GM12865 (cell line): ENCODE measurements around the gene ALG2.

Experiments used
- DNase-seq: peaks from one replicate; pipeline ENCODE4 v3.0.0; 2010; ENCODE audit warnings: low read depth
- H3K4me3 ChIP-seq: 2 replicates; pipeline ENCODE4 v1.5.1; 2011; ENCODE audit warnings: mild to moderate bottlenecking, low read depth, low read length, control low read depth
- TF ChIP-seq, protein P1 (sequence below): IDR thresholded peaks from 2 replicates; pipeline ENCODE4 v1.5.1; 2011; ENCODE audit warnings: low read length, control low read depth, low read depth, inconsistent platforms; ENCODE audit not compliant: insufficient read depth; ENCODE audit errors: missing control alignments

Gene ALG2

GRCh38 chr9:99226054-99226453 is 4.3 kb upstream of the ALG2 start:
- no peak for DNase-seq
- no peak overlapping the region for H3K4me3 ChIP-seq
- TF ChIP-seq, protein P1, sequence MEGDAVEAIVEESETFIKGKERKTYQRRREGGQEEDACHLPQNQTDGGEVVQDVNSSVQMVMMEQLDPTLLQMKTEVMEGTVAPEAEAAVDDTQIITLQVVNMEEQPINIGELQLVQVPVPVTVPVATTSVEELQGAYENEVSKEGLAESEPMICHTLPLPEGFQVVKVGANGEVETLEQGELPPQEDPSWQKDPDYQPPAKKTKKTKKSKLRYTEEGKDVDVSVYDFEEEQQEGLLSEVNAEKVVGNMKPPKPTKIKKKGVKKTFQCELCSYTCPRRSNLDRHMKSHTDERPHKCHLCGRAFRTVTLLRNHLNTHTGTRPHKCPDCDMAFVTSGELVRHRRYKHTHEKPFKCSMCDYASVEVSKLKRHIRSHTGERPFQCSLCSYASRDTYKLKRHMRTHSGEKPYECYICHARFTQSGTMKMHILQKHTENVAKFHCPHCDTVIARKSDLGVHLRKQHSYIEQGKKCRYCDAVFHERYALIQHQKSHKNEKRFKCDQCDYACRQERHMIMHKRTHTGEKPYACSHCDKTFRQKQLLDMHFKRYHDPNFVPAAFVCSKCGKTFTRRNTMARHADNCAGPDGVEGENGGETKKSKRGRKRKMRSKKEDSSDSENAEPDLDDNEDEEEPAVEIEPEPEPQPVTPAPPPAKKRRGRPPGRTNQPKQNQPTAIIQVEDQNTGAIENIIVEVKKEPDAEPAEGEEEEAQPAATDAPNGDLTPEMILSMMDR: no peak

- peak overlapping the region; percentile 15; the same call in 1 of the 2 replicates for H3K4me3 ChIP-seq
Measured at GRCh38 chr9:99224445-99224844, 2.7 kb upstream of the ALG2 start.

DNA sequence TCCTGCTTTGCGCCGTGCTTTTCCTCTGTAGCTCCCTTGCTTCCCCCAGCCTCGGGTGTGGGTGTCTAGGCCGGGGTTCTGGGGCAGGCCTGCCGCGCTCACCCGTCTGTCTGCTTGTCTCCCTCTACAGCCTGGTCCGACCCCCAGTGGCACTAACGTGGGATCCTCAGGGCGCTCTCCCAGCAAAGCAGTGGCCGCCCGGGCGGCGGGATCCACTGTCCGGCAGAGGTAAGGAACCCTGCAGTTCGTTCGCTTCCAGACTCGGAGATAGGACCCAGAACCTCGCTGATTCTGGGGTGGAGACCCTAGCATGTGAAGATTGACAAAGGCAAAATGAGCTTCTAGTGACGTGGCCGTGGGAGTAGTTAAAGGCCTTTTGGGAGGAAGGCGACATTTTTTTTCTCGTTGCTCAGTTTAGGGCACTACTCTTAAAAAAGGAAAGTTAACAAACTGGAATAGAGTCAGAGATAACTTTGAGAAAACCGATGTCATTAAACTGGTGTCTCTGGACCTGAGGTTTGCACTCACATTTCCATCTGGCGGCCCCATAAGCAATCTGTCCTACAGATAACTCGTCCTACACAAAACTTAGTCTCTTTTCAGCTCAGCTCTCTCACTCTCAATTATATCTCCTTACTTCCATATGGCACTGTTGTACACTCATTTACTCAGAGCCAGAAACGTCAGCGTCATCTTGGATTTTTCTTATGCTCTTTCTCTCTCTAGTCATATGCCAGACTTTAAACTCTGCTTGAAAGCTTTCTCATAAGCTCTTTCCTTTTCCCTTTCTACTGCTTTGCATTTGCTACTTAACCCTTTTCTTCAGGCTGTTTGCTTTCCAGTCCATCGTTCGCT is 901 bp upstream of the ALG2 start:
- TF ChIP-seq, protein P1: no peak
- no peak for DNase-seq
- peak overlapping the region; percentile 65 for H3K4me3 ChIP-seq

More at GRCh38 chr9:99224445-99224844, 2.7 kb upstream of the ALG2 start:
- no peak for DNase-seq
- TF ChIP-seq, protein P1: no peak

- TF ChIP-seq, protein P1: no peak
- no peak for DNase-seq
- peak overlapping the region; percentile 65 for H3K4me3 ChIP-seq
Measured at GRCh38 chr9:99221266-99221620, 499 bp downstream of the ALG2 start.

DNA sequence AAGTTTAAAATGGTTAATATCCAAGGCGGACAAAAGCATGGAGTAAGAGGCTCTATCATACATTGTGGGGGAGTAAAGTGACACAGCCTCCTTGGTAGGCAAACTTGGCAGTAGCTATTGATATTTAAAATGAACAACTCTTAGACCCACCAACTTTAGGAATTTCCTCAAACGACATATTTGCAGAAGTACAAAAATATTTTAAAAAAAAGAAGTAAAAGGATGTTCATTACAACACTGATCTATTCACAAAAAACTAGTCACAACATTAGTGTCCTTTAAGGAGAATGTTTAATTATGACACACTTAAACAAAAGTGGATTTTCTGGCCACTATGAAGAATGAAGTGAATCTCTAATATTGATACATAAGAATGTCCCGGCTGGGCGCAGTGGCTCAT is 1.7 kb downstream of the ALG2 start:
- peak overlapping the region; percentile 65 for H3K4me3 ChIP-seq
- TF ChIP-seq, protein P1: no peak
- no peak for DNase-seq

DNA sequence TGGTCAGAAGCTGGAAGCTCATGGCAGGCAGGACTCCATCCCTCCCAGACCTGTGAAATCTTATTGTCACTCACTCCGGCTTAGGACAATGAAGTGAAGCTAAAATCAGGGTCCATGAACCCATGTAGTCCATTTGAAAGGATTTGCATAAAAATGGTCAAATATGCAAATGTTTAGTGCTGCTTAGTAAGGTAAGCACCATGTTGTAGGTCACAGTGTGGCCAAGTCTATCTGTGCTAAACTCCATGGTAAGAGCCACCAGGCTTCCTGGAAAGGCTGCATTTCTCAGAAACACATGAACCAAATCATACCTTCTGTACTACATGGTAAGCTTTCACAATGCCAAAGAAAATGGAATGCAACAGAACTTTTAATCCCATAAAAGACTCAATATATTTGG is 5.7 kb downstream of the ALG2 start:
- no peak overlapping the region for H3K4me3 ChIP-seq
- TF ChIP-seq, protein P1: no peak
- DNase-seq: no peak

- H3K4me3 ChIP-seq: no peak overlapping the region
- DNase-seq: no peak
- TF ChIP-seq, protein P1: no peak
Measured at GRCh38 chr9:99213197-99213596, 8.5 kb downstream of the ALG2 start.
